Keratinocyte (primary cell): Measurements from ENCODE around the gene GABRQ.

Source experiments
- EZH2 ChIP-seq: IDR thresholded peaks from one replicate; pipeline ENCODE4 v1.6.1; 2012; ENCODE audit warnings: inconsistent platforms, mild to moderate bottlenecking, low read length, moderate library complexity
- TF ChIP-seq, protein P1 (sequence below), 3 experiments: IDR thresholded peaks in 1 of 3; conservative IDR thresholded peaks in 1 of 3; optimal IDR thresholded peaks in 1 of 3; 2 replicates in 2 of 3; 3 replicates in 1 of 3; pipeline versions ENCODE3 to v1.5.1; 2011; ENCODE audit warnings: low read length in 3 of 3, mild to moderate bottlenecking in 3 of 3, moderate library complexity in 2 of 3, control low read depth in 1 of 3, inconsistent platforms in 1 of 3; ENCODE audit not compliant: insufficient read depth in 2 of 3; ENCODE audit errors: extremely low read depth in 1 of 3

DNA sequence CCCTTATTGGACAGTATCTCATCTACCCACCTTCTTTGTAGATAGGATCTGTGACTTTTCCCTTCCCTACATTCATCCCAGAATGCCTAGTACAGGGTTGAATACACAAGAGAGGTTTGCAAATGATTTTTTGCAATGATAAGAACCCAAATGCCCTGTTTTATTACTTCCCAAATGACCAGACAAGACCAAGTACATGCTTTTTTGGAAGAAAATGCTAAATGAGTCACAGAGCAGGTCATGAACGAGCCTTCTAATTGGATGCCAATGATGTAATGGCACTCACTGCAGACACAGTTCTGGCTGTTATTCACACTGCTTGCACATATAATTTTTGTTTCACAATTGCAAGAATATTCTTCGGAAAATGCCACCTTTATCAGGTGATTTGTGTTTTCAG is 17.8 kb upstream of the GABRQ start:
- TF ChIP-seq, protein P1, sequence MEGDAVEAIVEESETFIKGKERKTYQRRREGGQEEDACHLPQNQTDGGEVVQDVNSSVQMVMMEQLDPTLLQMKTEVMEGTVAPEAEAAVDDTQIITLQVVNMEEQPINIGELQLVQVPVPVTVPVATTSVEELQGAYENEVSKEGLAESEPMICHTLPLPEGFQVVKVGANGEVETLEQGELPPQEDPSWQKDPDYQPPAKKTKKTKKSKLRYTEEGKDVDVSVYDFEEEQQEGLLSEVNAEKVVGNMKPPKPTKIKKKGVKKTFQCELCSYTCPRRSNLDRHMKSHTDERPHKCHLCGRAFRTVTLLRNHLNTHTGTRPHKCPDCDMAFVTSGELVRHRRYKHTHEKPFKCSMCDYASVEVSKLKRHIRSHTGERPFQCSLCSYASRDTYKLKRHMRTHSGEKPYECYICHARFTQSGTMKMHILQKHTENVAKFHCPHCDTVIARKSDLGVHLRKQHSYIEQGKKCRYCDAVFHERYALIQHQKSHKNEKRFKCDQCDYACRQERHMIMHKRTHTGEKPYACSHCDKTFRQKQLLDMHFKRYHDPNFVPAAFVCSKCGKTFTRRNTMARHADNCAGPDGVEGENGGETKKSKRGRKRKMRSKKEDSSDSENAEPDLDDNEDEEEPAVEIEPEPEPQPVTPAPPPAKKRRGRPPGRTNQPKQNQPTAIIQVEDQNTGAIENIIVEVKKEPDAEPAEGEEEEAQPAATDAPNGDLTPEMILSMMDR (optimal IDR thresholded peaks at IDR 0.05 in 1 of 3, IDR thresholded peaks at IDR 0.05 in 1 of 3, conservative IDR thresholded peaks at IDR 0.05 in 1 of 3; ENCODE audit: extremely low read depth in 1 of 3, insufficient read depth in 2 of 3, low read length in 3 of 3) = no peak
- no peak for TF ChIP-seq EZH2
